Skin epidermis (tissue), 12 donors: Measurements from ENCODE around the gene SRP19.
A peak's percentile ranks its signal among the peaks of the same experiment; 100 is the strongest.

Source experiments
- H3K27ac ChIP-seq, 21 experiments: fragments of 200-600 bp; sonication (generic) in 11 of 21; one replicate each; pipeline ENCODE4 v1.5.0; 2020; ENCODE audit warnings: mild to moderate bottlenecking in 3 of 21, inconsistent platforms in 2 of 21, moderate library complexity in 2 of 21
- H3K4me3 ChIP-seq, 7 experiments: fragments of 200-600 bp; sonication (generic) in 2 of 7; one replicate each; pipeline ENCODE4 v1.5.0; 2020; ENCODE audit warnings: inconsistent platforms in 2 of 7, mild to moderate bottlenecking in 2 of 7, moderate library complexity in 1 of 7

Gene SRP19

GRCh38 chr5:112917453-112917995 is 56.4 kb downstream of the SRP19 start:
- Histone ChIP-seq H3K27ac (no peak overlapping the region), H3K4me3 (no peak overlapping the region)

GRCh38 chr5:112918136-112918535 is 57.0 kb downstream of the SRP19 start:
- Histone ChIP-seq H3K27ac (peak overlapping the region in 1 of 21 experiments; percentile 35), H3K4me3 (no peak overlapping the region)

- peak overlapping the region in 2 of 21 experiments; percentile 12 to 35 for H3K27ac ChIP-seq
- no peak overlapping the region for H3K4me3 ChIP-seq
These were observed 57.6 kb downstream of the SRP19 start for GRCh38 chr5:112918679-112919078.
